HUES6 (cell line): ENCODE measurements around the gene SDCCAG8.

Experiments used
- H3K27ac ChIP-seq: 2 replicates; pipeline ENCODE4 v1.7.0; 2013; ENCODE audit warnings: low read depth, mild to moderate bottlenecking, low read length, inconsistent platforms
- H3K27me3 ChIP-seq: 2 replicates; pipeline ENCODE4 v1.6.1; 2013; ENCODE audit warnings: low read length; ENCODE audit not compliant: control insufficient read depth, insufficient read depth
- H3K36me3 ChIP-seq: 2 replicates; pipeline ENCODE4 v1.6.1; 2013; ENCODE audit warnings: low read length; ENCODE audit not compliant: control insufficient read depth, insufficient read depth
- H3K4me1 ChIP-seq: 2 replicates; pipeline ENCODE4 v1.6.1; 2013; ENCODE audit warnings: low read length; ENCODE audit not compliant: control insufficient read depth, insufficient read depth
- H3K4me3 ChIP-seq: 2 replicates; pipeline ENCODE4 v1.5.1; 2013; ENCODE audit warnings: low read depth, low read length
- H3K9ac ChIP-seq: one replicate; pipeline ENCODE4 v1.6.1; 2013; ENCODE audit warnings: mild to moderate bottlenecking, low read length
- H3K9me3 ChIP-seq: 2 replicates; pipeline ENCODE4 v1.6.1; 2013; ENCODE audit warnings: low read depth, low read length; ENCODE audit not compliant: control insufficient read depth, insufficient read depth

SDCCAG8 gene

DNA sequence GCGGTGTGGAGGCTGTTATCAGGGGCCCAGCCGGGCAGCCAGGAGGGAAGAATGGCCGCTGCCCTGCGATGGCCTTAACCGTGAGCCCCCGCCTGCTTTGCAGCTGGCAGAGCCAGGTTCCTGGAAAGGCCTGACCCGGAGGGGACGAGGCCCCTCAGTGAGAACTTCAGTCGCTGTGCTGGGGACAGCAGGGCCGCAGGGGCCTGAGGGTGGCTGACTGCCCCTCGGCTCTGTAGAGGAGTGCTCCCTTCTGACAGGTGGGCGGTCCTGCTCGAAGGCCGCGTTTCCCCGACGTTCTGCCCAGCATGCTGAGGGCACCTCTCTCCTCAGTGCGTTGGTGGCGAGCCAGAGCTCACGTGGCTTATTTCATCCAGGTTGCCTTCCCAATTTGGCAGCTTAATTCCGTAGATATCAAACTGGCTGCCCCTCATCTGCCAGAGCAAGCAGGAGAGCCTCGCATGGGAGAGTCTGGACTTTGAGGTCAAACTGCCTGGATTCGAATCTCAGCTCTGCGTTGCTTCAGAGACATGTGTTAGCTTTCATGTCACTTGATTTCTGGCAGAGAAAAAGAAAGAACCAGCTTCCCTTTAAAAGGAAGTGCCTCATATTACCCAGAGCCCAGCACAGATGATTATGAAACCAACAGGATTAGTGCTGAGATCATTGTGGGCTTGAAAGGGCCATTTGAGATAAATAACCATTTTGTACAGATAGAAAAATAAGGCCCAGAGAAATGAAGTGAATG is 239.8 kb downstream of the SDCCAG8 start:
- no peak overlapping the region for H3K27ac ChIP-seq
- H3K9me3 ChIP-seq = no peaks in the 10 kb centered on the region
- H3K36me3 ChIP-seq = no peaks in the 10 kb centered on the region; the same call in 1 of the 2 replicates
- peaks cover 53% of the 10 kb centered on the region for H3K4me1 ChIP-seq
- no peaks in the 10 kb centered on the region for H3K27me3 ChIP-seq
- H3K4me3 ChIP-seq = no peak overlapping the region
- H3K9ac ChIP-seq = no peak overlapping the region

DNA sequence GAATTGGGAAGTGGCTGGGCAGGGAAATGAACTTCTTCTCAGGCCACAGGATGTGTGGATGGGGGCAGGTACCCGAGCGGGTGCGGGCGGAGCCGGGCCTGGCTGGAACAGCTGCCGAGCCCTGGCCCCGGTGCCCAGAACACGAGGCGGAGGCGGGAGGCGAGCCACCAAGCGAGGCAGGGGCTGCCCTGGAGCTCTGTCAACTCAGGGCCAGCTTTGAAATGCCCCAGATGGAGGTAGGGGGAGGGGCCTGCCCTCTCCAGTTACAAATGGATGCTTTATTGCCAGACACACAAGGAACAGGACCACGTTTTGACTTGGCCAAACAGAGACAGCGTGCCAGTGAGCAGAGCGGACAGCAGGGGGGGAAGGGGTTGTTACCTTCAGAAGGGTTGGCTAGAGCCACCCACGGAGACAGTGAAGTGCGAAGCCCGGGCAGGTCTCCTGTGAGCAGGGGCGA is 240.4 kb downstream of the SDCCAG8 start:
- H3K4me3 ChIP-seq = no peak overlapping the region
- no peak overlapping the region for H3K27ac ChIP-seq
- H3K9ac ChIP-seq = no peak overlapping the region
- H3K9me3 ChIP-seq = no peaks in the 10 kb centered on the region
- H3K4me1 ChIP-seq = peaks cover 47% of the 10 kb centered on the region
- H3K36me3 ChIP-seq = no peaks in the 10 kb centered on the region; the same call in 1 of the 2 replicates
- H3K27me3 ChIP-seq = no peaks in the 10 kb centered on the region

DNA sequence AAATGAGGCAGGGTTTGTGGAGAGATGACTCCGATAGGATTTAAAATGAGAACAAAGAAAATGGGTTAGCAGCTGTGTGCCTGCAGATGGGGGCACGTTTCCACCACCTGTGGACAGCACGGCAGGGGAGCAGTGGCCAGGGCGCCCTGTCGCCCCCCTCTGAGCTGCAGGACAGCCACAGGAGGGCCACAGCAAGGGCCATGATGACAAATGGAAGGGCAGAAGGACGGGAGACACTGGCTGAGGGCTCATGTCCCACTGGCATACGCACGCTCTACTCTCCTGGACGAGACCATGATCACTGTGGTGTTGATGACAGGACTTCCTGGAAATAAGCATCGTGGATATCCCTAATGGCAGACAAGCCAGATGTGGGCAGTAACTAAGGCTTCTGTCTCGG is 241.0 kb downstream of the SDCCAG8 start:
- Histone ChIP-seq H3K27ac (no peak overlapping the region), H3K9ac (no peak overlapping the region), H3K9me3 (no peaks in the 10 kb centered on the region), H3K4me1 (peaks cover 41% of the 10 kb centered on the region), H3K4me3 (no peak overlapping the region), H3K27me3 (no peaks in the 10 kb centered on the region), H3K36me3 (no peaks in the 10 kb centered on the region; the same call in 1 of the 2 replicates)

DNA sequence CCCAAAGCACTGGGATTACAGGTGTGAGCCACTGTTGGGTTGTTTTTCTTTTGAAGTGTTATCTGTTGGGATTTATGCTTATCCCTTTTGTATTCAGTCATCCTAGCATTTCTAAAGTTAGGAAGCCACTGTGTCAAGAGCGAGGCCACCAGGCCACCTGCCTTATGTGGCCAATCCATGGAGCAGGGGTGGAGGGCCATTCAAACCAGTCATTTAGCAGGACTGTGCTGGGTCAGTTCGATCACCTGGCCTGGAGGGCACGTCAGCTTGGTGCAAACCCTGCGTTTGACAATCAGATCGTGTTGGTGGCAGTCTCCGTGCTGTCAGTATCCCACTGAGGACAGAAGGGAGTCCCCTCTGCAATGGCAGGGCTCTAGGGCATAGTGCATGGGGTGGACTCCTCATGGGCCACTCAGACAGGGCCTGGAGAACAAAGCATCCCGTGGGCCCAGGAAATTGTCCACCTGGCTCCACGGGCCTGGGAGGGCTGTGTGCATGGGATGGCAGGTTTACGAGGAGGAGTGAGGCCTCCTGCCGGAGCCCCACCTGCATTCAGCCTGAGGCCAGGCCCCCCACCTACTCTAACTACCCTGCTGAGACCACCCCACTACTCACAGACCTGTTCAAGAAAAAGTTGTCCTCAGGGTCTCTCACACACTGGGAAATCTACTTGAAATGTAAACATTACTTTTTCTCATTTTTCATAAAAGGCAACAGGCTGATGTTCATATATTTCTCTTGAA is 242.3 kb downstream of the SDCCAG8 start:
- Histone ChIP-seq H3K4me1 (peaks cover 37% of the 10 kb centered on the region), H3K27ac (no peak overlapping the region), H3K27me3 (no peaks in the 10 kb centered on the region), H3K4me3 (no peak overlapping the region), H3K36me3 (no peaks in the 10 kb centered on the region; the same call in 1 of the 2 replicates), H3K9ac (no peak overlapping the region), H3K9me3 (no peaks in the 10 kb centered on the region)

DNA sequence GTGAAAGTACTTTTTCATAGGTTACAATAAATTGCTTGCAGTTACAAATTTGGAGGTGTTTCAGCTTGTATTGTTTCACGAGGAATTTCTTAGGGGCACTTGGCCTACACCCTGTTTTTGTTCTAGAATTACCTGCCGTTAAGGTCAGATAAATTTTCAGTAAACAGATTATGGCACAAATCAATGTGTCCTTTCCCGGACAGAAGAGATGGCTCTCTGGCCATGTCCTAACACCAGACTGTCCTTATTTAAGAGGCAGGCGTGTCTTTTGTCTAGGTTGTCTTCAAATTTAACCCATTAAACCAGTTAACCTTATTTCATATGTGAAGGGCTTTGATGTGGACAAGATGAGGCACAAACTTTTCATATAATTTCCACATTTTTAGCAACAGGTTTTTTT is 243.4 kb downstream of the SDCCAG8 start:
- Histone ChIP-seq H3K9me3 (no peaks in the 10 kb centered on the region), H3K36me3 (no peaks in the 10 kb centered on the region; the same call in 1 of the 2 replicates), H3K27ac (no peak overlapping the region), H3K9ac (no peak overlapping the region), H3K4me3 (no peak overlapping the region), H3K27me3 (no peaks in the 10 kb centered on the region), H3K4me1 (peaks cover 26% of the 10 kb centered on the region)

DNA sequence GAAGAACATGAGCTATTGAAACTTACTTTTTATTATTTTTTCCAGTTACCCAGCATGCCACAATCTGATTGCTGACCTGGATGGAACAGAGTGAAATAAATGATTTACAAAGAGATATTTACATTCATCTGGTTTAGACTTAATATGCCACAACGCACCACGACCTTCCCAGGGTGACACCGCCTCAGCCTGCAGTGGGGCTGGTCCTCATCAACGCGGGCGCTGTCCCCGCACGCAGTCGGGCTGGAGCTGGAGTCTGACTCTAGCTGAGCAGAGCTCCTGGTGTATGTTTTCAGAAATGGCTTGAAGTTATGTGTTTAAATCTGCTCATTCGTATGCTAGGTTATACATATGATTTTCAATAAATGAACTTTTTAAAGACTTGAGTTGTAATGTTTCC is 243.9 kb downstream of the SDCCAG8 start:
- Histone ChIP-seq H3K4me1 (peaks cover 26% of the 10 kb centered on the region), H3K4me3 (no peak overlapping the region), H3K36me3 (peaks cover under 1% of the 10 kb centered on the region; the same call in 1 of the 2 replicates), H3K27me3 (no peaks in the 10 kb centered on the region), H3K27ac (no peak overlapping the region), H3K9ac (no peak overlapping the region), H3K9me3 (no peaks in the 10 kb centered on the region)

DNA sequence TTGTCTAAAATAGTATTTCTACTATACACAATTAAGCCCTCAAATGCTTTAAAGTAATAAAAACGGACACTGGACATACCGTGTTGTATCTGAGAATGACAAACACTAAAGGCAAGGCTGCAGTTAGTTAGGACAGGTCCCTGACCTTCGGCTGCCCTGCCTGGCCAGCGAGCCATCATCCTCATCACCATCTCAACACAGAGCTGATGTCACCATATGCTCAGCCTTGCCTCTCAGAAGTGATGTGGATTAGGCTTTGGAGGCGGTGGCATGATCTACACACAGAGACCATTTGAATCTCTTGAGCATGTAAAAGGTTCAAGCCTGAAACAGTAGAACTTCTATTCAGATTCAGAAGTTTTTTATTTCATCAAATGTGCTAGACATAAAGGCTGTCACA is 244.7 kb downstream of the SDCCAG8 start:
- no peak overlapping the region for H3K9ac ChIP-seq
- H3K4me3 ChIP-seq = no peak overlapping the region
- H3K9me3 ChIP-seq = no peaks in the 10 kb centered on the region
- no peaks in the 10 kb centered on the region for H3K27me3 ChIP-seq
- H3K36me3 ChIP-seq = peaks cover 4% of the 10 kb centered on the region; the same call in 1 of the 2 replicates
- no peak overlapping the region for H3K27ac ChIP-seq
- H3K4me1 ChIP-seq = peaks cover 20% of the 10 kb centered on the region

DNA sequence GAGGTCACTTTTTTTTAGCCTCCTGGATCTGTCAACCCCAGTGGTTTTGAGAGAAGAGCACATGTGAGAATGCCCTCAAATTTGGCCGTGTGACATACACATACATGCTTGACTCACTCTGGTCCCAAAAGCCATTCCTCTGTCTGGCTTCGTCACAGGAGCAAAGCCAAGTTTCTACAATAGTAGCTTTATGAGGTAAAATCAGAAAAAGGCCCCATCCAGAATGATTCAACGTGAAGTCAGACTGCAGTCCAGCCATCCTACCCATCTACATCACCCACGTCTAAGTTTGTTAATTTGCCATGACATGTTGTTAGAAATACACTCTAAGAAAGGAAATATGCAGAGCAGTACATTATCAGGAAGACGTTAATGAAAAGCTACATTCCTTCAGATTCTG is 245.2 kb downstream of the SDCCAG8 start:
- Histone ChIP-seq H3K4me3 (no peak overlapping the region), H3K9ac (no peak overlapping the region), H3K27me3 (no peaks in the 10 kb centered on the region), H3K27ac (no peak overlapping the region), H3K9me3 (no peaks in the 10 kb centered on the region), H3K4me1 (peaks cover 17% of the 10 kb centered on the region), H3K36me3 (peaks cover 4% of the 10 kb centered on the region; the same call in 1 of the 2 replicates)

DNA sequence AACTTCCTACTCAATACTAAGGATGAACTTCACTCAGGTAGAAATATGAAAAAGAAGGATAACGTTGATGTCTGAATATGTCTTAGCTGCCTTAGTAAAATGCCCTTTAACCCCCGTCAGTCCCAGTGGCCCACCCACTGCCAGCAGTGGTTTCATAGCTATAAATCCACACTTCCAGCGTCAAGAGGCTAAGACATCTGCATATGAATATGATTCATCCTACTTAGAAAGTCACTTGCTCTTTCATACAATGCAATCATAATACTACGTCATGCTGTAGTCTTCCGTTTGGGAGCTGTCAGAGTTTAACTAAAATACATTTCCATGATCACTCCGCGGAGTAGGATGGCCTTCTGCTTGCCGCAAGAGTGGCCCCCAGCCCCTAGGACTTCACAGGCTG is 247.3 kb downstream of the SDCCAG8 start:
- peaks cover 4% of the 10 kb centered on the region; the same call in 1 of the 2 replicates for H3K36me3 ChIP-seq
- H3K27ac ChIP-seq = no peak overlapping the region
- H3K9me3 ChIP-seq = no peaks in the 10 kb centered on the region

DNA sequence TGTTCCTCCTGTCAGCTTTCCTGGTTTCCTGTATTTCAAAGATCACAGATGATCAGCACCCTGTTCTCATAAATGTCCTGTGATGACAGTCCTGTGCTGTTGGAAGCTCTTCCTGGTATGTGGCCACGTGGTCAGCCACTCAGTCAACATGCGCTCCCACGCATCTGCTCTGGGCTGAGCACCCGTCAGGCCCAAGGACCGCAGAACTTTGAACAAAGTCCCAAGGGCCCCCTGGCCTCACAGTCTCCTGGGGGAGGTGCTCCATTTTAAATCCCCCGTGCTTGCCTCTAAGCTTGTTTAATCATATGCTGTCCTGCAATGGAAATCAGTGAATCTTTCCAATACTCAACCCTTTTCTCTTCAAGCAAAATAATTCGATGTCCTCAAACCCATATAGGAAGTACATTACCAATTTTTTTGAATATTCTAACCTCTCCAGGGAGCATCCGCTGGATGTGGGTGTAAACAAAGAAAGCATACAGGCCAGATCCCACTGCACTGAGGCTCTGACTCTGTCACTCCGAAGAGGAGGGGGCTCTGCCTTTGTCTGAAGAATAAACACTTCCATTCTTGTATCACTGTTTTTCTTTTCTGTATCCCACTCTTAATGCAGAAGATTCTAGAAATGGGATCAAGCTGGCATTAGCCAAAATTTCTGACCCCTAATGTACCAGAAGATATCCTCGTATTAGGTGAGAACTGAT is 250.3 kb downstream of the SDCCAG8 start:
- H3K36me3 ChIP-seq = peaks cover 10% of the 10 kb centered on the region; the same call in 1 of the 2 replicates
- H3K9ac ChIP-seq = no peak overlapping the region
- no peak overlapping the region for H3K4me3 ChIP-seq
- no peak overlapping the region for H3K27ac ChIP-seq
- H3K27me3 ChIP-seq = no peaks in the 10 kb centered on the region
- H3K9me3 ChIP-seq = no peaks in the 10 kb centered on the region
- H3K4me1 ChIP-seq = peaks cover 25% of the 10 kb centered on the region

More for the DNA sequence above, 247.3 kb downstream of the SDCCAG8 start:
- H3K4me3 ChIP-seq = no peak overlapping the region
- H3K9ac ChIP-seq = no peak overlapping the region
- no peaks in the 10 kb centered on the region for H3K27me3 ChIP-seq
- H3K4me1 ChIP-seq = peaks cover 27% of the 10 kb centered on the region
